SKM-1 (cell line): Measurements from ENCODE around the gene DTYMK.
"Not testable (repeated sequence)": the region's sequence is repeated elsewhere in the genome, so short reads cannot be mapped to it uniquely, and the experiment has no call there.

Experiments
- DNase-seq: peaks from one replicate; lab custom pipeline; 2025; ENCODE audit not compliant: unreplicated experiment; lab: John Stamatoyannopoulos, UW

DTYMK gene, protein sequence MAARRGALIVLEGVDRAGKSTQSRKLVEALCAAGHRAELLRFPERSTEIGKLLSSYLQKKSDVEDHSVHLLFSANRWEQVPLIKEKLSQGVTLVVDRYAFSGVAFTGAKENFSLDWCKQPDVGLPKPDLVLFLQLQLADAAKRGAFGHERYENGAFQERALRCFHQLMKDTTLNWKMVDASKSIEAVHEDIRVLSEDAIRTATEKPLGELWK

DNA sequence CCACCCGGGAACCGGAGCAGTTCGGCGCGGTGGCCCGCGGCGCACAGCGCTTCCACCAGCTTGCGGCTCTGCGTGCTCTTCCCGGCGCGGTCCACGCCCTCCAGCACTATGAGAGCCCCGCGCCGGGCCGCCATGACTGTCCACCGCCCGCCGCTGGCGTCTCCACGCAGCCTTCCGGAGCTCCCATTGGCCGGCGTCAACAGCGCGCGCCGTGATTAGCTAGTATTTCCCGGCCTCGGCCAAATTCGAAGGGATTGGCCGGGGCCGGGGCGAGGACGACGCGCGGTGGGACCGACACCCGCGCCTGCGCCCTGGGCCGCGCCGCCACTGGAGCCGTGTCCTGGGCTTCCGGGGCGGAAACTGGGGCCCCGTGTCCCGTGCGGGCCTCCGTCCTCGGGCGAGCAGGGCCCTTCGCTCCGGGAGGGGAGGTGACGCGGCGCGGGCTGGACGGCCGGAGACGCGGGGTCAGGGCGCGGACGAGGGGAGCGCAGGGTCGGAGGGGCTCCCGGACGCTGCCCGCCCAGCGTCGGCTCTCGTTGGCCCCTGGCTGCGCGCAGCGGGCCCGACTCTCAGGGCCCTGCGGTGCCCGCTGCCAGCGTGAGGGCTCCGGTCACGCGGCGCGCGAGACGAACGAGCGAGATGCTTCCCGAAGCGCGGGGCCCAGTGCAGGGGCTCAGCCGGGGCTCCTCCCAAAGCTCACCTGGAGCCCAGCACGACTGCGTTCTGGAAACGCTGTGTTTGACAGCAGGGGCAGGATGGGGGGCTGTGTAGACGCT lies at the start of gene DTYMK:
TSS of gene DTYMK (minus strand) at position 166 of the 776 bp plus-strand sequence. CDS start at position 134, 32 bp downstream.
- DNase-seq = peak; percentile 86

DNA sequence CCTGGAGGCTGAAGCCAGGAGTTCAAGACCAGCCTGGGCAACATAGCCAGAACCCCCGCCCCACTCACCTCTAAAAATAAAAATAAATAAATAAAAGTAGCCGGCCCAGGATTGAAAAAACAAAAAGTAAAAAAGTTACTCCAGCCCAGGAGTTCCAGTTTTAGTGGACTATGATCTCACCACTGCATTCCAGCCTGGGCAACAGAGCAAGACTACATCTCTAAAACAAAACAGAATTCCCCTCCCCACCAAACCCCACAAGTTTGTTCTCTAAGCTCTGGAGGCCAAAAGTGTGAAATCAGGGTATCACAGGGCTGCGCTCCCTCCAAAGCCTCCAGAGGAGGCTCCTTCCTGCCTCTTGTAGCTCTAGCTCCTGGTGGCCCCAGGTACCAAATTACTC lies 49.5 kb upstream of the DTYMK start:
- no peak for DNase-seq

DNA sequence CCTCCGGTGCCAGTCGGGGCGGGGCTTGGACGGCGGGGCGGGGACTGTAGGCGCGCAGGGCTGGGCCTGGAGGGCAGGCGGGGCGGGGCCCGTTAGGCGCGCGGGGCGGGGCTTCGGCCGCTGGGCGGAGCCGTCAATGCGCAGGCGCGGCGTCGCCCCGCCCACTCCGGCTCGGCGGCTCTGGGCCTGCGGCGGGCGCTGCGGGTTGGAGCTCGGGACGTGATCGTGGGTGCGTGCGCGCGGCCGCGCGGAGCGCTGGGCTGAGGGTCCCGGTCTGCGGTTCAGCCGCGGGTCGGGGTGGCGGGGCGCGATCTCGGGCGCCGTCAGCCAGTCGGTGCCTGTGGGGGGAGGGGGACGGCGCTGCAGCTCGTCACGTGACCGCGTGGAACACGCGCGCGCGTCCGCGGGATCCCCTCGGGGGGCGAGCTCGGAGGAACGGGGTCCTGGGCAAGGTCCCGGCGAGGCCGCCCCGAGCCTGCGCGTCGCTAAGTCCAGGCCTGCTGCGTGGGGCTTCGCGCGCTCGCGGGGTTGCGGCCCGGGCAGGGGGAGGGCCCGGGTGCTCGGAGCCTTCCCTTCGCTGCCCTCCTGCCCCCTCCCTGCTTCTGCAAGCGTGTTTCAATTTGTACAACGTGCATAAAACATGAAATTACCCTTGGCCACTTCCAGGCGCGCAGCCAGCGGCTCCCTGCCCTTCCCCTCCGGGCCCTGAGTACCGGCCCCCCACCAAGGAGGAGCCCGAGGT lies 48.0 kb upstream of the DTYMK start, which contains the start of gene D2HGDH:
TSS of gene D2HGDH (plus strand) at position 164 of the 742 bp plus-strand sequence. CDS start 595 bp downstream, outside the sequence.
- peak; percentile 24 for DNase-seq

DNA sequence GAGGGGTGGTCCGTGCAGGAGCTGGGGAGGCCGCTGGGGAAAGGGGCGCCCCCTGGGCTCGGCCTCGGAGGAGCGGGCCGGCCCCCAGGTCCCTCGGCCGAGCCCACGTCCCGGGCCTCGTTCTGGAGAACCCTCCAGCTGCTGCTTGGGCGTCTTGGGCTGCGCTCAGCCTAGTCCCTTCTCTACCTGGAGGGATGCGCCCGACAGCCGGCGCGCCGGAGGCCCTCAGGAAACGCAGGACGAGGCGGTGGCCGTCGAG lies 47.5 kb upstream of the DTYMK start:
- no peak for DNase-seq

DNA sequence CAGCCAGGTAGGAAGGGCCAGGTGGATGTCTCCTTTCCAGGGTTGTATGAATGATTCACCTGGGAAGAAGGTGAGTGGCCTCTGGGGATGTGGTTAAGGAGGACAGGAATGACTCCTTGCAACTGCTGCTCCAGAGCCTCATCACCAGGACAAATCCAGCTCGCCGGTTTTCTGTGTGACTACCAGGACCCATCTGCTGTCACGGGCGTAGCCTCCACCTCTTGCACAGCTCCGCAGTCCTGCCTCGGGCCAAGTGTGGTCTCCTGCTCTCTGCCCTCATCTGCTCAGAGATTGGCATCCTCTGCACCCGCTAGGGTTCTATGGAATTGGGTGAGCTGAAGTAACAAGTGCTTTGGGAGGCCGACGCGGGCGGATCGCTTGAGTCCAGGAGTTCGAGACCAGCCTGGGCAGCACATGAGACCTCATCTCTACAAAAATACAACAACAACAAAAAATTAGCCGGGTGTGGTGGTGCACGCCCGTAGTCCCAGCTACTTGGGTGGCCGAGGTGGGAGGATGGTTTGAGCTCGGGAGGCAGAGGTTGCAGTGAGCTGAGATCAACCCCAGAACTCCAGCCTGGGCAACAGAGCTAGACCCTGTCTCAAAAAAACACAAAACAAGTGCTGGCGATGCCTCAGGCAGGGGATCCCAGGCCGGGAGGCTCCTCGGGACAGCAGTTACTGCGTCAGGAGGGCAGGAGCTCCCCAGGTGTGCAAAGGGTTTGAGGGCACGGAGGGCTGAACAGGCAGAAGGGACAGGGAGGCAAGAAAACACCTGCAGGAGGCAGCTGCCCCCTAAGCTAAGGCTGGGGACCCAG lies 47.0 kb upstream of the DTYMK start:
- DNase-seq = no peak

DNA sequence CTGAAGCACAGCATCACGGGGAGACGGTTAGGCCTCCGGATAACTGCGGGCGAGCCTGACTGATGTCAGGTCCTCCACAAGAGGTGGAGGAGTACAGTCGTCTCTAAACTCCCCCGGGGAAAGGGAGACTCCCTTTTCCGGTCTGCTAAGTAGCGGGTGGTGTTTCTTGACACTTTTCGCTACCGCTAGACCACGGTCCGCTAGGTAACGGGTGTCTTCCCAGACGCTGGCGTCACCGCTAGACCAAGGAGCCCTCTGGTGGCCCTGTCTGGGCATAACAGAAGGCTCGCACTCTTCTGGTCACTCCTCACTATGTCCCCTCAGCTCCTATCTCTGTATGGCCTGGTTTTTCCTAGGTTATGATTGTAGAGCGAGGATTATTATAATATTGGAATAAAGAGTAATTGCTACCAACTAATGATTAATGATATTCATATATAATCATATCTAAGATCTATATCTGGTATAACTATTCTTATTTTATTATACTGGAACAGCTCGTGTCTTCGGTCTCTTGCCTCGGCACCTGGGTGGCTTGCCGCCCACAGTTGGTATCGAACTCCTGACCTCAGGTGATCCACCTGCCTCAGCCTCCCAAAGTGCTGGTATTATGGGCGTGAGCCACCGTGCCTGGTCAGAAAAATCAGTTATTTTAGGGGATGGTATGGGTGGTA lies 46.0 kb upstream of the DTYMK start:
- not testable (repeated sequence) for DNase-seq

DNA sequence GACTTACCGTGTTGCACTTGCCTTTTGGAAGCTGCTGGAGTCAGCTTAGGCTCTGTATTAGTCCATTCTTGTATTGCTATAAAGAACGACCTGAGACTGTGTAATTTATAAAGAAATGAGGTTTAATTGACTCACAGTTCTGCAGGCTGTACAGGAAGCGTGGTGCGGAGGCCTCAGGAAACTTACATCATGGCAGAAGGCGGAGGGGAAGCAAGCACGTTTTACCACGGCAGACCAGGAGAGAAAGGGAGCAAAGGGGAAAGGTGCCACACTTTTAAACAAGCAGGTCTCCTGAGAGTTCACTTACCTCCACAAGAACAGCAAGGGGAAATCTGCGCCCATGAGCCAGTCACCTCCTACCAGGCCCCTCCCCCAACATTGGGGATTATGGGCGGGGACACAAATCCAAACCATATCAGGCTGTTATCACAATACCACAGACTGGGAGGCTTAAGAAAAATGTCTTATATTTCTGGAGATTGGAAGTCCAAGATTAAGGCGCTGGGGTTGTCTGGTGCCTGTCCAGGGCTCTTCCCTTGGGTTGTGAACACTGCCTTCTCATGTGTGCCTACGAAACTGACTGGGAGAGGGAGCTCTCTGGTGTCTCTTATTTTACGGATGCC lies 44.2 kb upstream of the DTYMK start:
- DNase-seq = no peak

DNA sequence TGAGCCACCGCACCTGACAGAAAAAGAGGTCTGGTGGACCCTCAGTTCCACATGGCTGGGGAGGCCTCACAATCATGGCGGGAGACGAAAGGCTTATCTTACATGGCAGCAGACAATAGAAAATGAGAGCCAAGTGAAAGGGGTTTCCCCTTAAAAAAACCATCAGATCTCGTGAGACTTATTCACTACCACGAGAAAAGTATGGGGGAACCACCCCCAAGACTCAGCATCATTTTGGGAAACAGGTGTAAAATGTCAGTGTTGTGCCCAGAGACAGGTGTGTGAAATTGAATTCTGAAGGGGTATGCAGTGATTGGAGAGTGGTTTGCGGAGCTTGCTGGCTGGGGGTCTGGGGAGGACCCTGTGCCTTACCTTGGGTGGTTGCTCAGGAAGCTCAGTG lies 43.3 kb upstream of the DTYMK start:
- no peak for DNase-seq

DNA sequence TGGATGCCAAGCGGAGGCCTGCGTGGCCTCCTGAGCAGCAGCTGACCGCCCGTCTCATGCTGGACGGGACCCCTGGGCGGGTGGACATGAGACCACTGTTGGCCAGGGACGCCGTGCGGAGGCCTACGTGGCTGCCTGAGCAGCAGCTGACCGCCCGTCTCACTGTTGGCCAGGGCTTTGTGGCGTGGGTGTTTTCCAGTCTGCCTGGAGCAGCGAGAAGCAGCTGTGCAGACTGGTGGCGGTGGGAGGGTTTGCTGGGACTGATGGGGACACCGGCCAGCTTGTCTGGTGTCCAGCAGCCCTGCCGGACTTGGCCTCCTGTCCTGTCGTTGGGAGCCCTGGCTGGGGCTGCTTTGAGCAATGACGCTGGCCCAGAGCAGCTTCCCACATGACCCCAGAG lies 42.0 kb upstream of the DTYMK start:
- no peak for DNase-seq

DNA sequence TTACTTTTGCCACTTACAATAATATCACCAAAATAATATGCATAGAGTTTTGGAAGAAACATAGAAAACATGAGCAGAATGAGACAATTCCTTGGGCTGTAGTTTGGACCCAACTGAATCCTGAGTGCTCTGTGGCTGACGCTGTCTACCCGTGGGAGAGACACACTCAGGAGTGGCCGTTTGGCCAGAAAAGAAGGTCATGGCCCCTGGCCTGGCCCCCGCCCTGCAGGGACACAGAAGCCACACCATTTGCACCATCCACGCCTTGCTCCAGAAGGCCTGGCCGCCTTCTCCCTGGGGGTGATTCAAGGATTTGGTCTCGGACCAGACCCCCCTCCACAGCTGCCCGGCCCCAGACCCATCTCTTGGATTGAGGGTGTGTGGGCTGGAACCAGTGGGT lies 41.4 kb upstream of the DTYMK start:
- DNase-seq = no peak

DNA sequence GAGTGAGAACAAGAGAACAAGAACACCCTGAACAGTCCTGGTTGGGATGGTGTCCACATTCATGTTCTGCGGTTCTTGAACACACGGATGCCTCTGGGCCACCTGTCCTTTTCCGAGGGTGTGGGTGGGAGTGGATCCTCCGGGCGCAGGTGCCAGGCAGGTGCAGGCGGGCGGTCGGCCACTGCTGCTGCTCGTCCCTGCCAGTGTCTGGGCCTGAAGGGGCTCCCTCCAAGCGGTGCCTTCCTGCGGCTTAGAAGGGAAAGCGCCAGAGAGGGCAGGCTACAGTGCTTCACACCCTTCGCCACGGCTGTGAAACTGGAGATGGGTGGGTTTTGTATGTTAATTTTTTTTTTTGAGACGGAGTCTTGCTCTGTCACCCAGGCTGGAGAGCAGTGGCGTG lies 39.8 kb upstream of the DTYMK start:
- no peak for DNase-seq

DNA sequence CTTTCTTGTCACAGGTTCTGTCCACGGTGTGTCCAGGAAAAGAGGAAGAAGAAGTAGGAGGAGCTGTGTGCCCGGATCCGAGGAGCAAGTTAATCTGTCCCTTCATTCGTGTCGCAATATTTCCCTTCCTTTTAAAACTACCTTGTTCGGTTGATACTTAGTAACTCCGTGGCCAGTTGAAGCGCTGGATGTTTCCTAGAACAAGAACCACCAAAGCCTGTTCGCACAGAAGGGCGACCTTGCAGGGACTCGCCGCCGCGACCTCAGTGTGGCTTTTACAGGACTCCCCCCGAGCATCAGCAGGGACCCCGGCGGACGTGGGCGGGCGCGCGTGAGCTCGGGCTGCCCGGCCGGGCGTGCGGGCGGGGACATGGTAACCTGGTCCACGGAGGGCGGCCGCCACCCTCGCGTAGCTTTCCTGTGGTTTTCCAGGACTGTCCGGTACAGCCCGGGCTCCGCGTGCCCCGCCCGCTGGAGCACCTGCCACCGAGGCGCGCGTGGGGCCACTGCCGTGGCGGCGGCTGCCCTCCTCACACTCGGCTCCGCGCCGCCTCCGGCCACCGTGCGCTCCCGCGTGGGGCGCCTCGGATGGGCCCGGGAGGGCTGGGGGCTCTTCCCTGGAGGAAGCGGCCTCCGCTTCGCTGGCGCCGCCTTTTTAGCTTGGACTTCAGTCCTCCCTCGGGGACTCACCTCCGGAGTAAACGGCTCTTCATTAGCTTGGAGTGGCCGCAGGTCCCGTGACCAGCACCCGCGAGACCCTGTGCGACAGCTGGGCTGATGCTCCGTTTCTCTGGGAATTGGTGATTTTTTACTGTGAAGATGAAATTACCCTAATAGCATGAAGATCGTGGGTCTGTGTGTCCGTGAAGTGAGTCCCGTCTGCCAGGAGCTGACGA lies 38.6 kb upstream of the DTYMK start:
- DNase-seq = peak; percentile 64

DNA sequence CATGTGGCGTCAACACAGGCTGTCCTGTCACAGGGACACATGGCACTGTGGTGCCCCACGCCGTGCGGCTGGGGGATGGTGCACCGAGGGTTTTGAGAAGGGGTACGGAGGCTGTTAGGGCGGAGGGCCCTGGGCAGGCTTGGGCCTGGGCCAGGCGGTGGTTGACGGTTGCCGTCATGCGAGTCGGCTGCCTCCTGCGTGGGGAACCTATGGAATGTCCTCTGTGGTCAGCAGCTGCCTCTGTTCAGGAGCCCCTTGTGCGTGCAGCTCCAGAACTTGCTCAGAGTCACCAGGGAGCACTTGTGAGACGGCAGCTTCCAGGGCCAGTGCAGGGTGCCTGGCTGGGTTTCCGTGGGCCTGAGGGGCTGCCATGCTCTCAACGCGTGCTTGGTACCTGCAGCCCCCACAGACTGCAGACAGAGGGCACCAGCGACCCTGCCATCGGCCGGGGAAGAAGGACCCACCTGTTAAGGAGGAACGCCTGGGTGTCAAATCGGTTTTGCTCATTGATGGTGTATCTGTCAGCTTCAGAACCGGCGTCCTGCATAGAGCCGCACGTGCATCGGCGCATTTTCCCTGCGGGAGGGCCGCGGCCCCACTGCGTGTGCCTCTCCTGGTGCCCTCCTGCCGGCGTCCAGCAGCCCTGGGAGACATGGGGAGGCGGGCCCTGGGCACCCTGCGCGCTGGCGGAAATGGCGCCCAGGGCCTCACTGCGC lies 37.8 kb upstream of the DTYMK start:
- no peak for DNase-seq

DNA sequence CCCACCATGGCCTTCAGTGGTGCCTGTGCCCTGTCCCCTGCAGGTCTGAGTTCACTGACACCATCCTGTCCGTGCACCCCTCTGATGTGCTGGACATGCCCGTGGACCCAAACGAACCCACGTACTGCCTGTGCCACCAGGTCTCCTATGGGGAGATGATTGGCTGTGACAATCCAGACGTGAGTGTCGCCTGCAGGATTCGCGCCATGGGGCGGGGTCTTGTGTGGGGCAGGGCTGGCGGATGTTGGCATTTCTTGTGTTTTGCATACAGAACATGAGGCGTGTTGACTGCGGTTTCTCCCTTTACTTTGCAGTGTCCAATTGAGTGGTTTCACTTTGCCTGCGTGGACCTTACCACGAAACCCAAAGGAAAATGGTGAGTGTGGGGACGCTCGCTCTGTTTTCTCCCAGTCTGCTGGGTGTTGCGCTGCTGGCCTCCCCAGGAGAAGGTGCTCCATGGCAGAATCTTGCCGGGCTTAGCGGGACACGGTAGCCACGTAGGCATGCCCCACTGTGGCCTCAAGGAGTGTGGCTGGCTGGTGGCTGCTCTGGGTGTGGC lies 36.4 kb upstream of the DTYMK start:
- no peak for DNase-seq

DNA sequence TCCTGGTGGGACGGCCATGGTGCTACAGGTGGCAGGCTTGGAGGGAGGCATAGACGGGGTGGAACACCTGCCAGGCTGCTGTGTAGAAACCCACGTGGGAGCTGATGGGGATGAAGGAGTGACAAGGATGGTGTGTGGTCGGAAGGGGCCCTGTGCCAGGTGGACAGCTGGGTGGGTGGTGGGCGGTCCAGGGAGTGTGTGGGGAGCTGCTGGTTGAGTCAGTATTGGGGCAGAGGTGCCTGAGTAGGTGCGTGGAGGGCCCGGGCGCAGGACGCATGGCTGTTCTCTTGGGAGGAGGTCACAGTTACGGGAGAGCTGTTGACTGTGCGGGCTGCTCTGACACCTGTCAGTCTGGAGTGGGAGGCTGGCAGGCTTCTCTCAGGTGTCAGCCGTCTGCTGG lies 35.2 kb upstream of the DTYMK start:
- no peak for DNase-seq

DNA sequence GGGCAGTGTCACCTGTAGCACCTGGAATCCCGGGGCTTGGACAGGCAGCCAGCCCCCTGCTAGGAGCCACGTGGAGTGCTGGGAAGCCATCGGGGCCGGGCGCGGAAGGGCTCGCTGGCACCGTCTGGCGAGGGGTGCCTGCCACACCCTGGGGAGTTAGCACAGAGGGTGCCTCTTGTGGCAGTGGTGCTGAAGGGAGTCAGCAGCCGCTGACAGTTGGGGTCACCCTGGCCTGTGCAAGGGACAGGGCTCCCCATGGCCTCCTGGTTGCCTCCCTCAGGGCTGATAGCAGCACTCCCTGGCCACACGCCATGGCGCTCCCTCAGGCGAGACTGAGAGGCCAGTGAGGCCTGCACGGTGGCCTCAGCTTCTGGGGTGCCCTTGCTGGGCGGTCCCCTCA lies 33.9 kb upstream of the DTYMK start:
- no peak for DNase-seq

DNA sequence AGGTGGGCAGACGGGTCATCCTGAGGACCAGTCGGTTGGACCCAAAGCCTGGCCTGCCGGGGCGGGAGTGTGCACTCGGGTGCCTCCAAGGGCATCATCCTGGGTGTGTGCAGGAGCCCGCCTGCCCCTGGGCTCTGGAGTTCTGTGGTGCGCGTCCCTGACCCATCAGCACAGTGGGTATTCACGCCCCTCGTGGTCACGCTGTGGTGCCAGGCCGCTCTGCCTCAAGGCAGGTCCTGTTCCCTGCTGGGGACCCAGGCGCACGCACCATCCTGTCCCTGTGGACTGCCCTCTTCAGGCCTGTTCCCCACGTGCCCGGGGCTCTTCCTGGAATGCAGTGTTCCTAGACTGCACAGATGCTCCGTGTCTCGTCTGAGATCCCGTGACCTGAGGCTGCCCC lies 33.5 kb upstream of the DTYMK start:
- DNase-seq = no peak

DNA sequence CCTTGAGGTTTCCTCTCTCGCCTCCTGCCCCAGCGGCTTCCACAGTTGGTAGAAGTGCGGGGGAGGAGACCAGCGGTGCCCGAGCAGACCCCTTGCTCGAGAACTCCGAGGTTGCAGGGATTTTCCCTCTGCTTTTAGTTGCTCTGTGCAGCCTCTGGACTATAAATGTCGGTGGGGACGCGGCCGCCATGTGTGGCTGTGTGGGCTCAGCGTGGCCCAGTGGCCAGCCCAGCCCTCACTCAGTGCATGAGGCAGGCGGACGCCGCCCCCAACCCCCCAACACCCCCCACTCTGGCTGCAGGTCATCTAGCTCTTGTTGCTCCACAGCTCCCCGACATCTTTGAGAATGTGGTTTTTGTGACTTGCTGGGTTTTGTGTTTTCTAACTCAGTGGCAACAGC lies 32.5 kb upstream of the DTYMK start:
- DNase-seq = no peak
